Stimulated activated CD4-positive, alpha-beta T cell treated with anti-CD3 and anti-CD28 coated beads, Interleukin-2, amount 100 ng/mL, for 4 hours (primary cell): ENCODE results near the gene ICAM4.

Source experiments
- DNase-seq: peaks from one replicate; pipeline ENCODE4 v3.0.0-alpha.2; 2020; ENCODE audit warnings: low read depth

ICAM4 gene

DNA sequence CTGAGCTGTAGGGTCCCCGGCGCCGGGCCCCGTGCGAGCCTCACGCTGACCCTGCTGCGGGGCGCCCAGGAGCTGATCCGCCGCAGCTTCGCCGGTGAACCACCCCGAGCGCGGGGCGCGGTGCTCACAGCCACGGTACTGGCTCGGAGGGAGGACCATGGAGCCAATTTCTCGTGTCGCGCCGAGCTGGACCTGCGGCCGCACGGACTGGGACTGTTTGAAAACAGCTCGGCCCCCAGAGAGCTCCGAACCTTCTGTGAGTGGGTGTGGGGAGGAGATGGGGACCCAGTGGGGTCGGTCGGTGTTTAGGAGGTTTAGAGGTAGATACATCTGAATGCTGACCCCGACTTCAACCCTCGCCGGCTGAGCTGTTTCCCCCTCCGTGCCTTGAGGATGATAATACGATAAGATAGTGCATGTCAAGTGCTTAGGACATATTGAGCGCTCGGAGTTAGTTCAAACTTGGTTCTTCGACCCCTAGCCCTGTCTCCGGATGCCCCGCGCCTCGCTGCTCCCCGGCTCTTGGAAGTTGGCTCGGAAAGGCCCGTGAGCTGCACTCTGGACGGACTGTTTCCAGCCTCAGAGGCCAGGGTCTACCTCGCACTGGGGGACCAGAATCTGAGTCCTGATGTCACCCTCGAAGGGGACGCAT is 4.9 kb downstream of the ICAM4 start:
- no peak for DNase-seq

DNA sequence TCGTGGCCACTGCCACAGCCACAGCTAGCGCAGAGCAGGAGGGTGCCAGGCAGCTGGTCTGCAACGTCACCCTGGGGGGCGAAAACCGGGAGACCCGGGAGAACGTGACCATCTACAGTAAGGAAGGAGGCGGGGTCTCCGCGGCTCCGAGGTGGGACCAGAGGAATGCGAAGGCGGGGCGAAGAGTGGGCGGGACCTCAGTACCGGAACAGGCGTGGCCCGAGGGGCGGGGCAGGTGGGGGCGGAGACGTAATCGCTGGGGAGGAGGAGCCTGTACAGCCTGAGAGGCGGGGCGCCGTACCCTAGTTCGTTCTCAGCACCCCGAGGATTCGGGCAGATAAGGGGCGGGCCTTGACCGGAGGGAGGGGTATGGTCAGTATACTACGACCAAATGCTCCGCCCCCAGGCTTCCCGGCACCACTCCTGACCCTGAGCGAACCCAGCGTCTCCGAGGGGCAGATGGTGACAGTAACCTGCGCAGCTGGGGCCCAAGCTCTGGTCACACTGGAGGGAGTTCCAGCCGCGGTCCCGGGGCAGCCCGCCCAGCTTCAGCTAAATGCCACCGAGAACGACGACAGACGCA is 5.5 kb downstream of the ICAM4 start:
- DNase-seq = peak; percentile 58

DNA sequence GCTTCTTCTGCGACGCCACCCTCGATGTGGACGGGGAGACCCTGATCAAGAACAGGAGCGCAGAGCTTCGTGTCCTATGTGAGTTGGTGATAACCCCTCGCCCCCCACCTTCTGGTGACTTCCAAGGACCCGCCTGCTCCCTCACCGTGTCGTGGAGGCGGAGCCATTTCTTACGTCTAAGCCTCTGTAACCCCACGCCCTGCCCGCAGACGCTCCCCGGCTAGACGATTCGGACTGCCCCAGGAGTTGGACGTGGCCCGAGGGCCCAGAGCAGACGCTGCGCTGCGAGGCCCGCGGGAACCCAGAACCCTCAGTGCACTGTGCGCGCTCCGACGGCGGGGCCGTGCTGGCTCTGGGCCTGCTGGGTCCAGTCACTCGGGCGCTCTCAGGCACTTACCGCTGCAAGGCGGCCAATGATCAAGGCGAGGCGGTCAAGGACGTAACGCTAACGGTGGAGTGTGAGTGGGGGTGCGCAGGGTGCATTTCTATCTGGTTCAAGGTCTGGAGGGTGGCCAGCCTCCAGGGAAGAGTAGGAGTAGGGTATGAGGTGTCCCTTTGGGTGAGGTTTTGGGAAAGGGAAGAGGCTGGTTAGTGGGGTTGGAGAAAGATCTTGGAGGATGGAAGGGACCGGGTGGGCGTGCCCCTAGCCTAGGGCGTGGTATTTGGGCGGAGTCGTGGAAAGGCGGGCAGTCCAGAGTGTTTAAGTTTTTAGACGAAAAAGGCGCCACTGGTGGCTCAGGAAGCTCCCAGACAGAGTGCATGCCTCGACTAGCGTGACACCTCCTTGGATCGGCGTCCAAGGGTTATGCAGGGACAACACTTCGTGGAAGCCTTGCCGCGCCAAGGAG is 6.3 kb downstream of the ICAM4 start:
- no peak for DNase-seq

DNA sequence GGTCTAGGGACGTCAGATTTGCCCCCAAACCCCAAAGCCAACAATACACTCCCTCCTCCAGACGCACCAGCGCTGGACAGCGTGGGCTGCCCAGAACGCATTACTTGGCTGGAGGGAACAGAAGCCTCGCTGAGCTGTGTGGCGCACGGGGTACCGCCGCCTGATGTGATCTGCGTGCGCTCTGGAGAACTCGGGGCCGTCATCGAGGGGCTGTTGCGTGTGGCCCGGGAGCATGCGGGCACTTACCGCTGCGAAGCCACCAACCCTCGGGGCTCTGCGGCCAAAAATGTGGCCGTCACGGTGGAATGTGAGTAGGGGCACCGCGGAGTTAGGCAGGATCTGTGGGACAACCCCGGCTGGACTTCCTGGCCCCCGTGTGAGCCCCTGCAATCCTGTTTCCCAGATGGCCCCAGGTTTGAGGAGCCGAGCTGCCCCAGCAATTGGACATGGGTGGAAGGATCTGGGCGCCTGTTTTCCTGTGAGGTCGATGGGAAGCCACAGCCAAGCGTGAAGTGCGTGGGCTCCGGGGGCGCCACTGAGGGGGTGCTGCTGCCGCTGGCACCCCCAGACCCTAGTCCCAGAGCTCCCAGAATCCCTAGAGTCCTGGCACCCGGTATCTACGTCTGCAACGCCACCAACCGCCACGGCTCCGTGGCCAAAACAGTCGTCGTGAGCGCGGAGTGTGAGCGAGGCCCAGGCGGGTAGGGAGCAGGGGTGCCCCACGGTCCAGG is 7.0 kb downstream of the ICAM4 start:
- no peak for DNase-seq

DNA sequence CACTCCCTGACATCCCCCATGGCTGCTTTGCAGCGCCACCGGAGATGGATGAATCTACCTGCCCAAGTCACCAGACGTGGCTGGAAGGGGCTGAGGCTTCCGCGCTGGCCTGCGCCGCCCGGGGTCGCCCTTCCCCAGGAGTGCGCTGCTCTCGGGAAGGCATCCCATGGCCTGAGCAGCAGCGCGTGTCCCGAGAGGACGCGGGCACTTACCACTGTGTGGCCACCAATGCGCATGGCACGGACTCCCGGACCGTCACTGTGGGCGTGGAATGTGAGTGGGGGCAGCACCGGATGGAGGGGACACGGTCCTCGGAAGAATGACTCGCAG is 7.6 kb downstream of the ICAM4 start:
- no peak for DNase-seq

DNA sequence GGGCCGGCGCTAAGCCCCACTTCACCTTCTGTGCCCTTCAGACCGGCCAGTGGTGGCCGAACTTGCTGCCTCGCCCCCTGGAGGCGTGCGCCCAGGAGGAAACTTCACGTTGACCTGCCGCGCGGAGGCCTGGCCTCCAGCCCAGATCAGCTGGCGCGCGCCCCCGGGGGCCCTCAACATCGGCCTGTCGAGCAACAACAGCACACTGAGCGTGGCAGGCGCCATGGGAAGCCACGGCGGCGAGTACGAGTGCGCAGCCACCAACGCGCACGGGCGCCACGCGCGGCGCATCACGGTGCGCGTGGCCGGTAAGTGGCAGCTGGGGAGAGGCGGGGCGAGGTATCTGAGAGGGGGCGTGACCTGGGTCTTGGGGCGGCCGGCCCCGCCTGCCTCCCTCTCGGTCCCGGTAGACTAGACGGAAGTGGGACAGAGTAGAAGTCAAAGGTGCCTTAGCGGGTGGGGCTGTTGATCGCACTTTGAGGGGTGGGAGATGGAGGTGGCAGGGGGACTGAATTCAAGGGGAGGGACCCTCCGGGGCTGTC is 8.6 kb downstream of the ICAM4 start:
- DNase-seq = peak; percentile 50

DNA sequence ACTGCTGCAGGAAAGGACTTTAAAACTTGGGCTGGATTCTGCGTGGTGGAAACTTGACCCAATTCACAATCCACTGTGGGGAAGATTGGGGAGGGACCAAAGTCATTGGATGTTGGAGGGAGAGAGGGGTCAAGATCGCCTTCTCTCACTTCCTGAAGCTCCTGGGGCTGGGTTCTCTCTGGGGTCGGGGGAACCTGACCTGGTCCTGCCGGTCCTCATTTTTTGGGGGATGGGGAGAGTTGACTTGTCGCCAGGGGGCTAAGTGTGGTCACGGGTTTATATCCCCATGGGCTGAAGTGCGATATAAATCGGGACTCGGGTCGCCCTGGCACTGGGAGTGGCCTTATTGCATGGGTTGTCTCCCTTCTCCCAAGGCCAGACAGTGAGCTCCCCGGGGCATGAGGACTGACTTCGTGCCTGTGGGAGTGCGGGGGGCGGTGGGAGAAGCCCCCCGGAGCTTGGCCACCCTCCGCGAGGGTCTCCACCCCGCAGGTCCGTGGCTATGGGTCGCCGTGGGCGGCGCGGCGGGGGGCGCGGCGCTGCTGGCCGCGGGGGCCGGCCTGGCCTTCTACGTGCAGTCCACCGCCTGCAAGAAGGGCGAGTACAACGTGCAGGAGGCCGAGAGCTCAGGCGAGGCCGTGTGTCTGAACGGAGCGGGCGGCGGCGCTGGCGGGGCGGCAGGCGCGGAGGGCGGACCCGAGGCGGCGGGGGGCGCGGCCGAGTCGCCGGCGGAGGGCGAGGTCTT is 9.3 kb downstream of the ICAM4 start:
- DNase-seq = no peak

DNA sequence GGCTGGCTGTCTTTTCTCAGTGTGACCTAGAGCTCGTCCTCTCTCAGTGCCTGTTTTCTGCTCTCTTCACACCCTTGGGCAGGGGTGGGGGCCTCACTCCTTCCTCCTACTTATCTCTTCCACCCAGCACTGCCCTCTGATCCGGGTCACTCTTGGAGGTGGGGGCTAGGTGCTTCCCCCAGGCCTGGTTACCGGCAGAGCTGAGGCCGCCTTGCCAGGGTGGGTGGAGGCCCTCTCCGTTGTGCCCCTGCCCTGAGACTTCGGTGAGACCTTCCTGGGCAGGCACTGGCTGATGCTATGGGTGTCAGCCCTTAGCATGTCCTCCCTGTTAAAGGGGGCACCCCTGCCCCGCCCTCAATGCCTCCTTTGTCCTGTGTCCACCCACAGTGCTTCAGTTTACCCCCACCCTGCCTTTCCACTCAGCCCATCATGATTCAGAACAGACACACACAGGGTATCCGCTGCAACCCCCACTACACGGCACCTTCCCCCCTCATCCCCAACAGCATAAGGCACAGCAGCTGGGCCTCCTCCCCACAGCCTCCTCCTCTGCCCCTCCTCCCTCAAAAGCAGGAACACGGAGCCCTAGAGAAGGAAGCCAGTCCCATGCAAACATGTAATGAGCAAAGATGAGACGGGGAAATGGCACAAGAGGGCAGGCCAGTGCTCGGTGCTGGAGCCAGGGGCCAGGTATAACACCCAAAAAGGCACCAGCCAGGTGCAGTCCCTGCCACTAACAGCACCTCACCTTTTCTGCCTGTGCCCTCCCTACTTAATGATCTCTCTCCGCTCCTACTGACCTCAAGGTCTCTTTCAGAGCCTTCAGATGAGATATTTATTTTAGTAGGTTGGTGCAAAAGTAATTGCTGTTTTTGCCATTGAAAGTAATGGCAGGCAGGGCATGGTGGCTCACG is 13.0 kb downstream of the ICAM4 start:
- DNase-seq = no peak

DNA sequence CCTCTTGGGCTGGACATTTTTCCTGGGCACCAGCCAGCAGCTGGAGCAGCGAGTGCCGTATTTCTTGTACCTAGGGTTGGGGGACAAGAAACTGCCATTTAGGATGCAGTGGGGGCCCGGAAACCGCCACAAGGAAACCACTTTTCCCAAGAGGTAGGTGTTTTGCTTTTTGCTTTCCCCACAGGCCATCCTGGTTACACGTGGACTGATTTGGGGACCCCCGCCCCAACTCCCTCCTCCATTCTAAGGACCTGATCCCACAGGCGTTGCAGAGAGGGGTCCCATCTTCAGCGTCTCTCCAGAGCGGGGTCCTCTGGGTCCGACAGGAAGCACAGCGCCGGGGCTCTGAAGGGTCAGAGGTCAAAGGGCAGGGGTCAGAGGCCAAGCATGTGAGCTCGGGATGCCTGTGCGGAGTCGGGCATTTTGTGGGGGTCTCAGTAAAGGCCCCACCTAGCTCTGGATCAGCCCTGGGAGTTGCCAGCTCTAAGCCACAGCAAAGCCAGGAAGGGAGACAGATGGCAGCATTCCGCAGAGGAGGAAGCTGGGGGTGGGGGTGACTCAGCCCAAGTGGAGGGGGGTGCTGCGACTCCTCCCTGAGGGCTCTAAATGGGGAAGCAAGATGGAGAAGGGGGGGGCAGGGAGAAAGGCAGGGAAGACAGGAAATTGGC is 18.5 kb downstream of the ICAM4 start:
- DNase-seq = no peak

DNA sequence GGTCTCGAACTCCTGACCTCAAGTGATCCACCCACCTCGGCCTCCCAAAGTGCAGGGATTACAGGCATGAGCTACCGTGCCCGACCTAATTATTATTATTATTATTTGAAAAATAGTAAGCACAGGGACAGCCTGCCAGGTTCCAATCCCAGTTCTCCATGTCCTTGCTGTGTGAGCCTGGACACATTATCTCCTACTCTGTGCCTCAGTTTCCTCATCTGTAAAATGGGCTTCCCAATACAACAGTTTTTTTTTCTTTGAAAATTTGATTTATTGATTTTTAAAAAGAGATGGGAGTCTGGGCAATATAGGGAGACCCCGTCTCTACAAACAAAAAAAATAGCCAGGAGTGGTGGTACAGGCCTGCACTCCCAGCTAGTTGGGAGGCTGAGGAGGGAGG is 19.6 kb downstream of the ICAM4 start:
- no peak for DNase-seq

DNA sequence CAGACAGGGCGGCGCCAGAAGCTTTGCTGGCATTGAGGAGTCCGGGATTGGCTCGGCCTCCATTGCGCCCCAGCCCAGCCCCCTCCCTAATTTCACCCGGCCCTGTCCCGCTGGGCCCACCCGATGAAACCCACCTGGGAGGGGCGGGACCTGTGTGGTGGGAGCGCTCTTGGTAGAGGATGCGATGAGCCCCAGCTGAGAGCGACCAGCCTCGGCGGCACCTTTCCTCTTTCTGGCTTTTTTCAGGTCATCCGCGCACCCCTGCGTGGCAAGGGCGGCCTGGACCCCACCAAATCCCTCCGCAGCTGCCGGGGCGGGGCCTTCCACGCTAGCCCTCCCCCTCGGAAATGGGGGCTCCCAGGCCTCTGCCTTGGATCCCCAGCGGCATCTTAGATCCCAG is 22.7 kb downstream of the ICAM4 start, which contains the start of gene ZGLP1:
Gene ZGLP1 (minus strand): TSS at position 393 of the 400 bp plus-strand sequence.
- DNase-seq = no peak

DNA sequence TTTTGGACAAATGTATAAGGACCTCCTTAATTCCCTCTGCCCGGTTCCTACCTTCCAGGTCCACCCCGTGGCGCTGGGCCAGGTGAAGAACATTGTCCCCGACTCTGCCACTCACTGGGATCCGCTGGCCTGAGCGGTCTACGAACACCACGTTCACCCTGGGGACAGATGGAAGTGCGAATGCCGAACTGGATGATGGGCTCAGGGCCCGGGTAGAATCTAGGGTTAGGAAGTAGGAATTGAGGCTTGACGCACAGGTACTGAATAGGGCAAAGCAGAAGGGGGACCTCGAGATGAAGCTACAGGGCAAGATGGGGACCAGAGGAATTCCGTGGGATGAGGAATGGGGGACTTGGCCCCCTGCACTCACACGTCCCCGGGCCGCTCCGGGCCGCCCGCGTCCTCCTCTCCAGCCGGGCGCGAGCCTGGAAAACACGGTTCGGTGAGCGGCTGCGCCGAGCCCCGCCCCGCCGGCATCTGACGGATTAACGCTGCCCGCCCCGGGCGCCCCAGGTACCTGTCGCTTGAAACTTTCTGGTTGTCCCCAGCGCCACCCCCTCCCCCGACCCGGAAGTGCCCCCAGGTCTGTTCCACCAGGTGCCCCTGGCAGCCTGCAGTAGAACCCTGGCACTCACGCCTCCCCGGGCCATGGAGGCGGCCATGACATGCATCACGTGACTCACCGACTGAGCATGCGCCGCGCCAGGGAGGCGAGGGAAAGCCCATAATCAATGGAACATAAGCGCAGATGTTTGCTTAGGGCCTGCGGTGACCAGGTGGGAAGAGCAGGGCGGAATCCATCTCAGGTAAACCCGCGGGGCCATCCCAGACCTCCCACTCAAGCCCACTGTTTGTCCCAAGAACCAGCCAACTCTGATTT is 28.8 kb downstream of the ICAM4 start, which contains the start of gene FDX2:
Gene FDX2 (minus strand): TSS at position 681 of the 880 bp plus-strand sequence. CDS start 19 bp downstream, at position 662.
- peak; percentile 88 for DNase-seq

DNA sequence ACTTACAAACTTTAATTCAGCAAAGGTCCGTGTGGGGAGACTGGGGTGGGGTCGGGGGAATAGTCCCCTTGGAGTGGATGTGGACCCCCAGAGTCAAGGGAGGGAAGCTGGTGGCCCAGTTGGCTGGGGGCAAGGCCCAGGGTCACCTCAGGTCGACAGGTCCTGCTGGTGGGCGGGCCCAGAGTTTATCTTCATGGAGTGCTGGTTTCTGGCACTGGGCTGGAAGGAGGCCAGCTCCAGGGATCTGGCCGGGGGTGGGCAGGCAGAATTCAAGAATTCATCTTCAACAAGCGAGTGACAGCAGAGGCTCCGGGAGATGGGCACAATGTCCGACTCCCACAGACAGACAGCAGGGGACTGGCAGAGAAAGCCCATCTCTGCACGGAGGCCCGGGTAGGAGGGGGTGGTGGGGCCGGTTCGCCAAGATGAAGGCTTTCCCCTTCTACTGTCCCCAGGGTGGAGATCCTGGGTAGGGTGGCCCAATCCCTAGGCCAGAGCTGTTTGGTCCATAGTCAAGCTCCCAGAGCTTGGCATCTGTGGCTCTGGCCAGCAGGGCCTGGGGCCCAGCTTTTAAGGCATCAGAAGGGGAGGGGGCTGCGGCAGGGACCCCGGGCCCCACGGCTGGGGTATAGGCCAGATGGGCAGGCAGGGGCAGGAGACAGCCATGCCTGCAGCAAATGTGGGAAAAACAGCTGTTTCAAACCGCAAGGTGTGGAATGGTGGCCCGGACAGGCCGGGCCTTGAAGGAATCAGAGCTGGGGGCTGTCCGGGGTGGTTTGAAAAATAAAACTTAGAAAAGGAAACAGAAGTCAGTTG is 29.7 kb downstream of the ICAM4 start:
- no peak for DNase-seq

DNA sequence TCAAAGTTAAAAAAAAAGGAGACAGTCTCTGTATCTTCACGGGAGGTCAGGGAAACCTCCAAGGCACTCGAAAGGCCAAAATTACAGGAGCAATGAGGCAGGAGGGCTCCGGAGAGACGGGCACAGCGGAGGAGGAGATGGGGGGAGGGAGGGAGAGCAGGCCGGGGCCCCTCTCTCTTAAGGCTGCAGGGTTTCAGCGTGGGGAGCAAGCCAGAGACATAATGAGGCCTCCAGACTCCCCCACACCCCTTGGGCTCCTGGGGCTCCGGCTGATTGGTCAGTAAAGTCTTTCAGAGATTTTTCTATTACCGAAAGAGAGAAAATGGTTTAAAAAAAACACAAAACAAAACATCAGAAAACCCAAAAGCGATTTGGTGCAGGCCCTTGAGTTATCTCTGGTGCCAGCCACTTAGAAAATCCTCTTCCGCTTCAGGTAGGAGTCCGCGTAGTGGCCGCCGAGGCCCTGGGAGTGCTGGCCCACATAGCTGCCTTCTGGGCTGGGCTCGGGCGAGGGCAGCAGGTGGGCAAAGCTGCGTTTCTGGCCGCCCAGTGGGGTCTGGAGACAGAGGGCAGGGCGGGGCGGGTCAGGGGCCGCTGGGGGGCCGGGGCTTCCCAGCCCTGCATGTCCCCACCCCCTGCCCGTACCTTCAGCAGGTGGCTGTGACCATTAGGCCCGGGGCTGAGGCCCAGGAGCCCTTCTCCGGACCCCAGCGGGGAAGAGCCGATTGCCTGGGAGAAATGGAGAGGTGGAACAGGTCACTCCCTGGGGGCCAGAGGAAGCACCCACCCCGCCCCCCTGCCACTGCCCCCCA is 30.5 kb downstream of the ICAM4 start:
- no peak for DNase-seq

DNA sequence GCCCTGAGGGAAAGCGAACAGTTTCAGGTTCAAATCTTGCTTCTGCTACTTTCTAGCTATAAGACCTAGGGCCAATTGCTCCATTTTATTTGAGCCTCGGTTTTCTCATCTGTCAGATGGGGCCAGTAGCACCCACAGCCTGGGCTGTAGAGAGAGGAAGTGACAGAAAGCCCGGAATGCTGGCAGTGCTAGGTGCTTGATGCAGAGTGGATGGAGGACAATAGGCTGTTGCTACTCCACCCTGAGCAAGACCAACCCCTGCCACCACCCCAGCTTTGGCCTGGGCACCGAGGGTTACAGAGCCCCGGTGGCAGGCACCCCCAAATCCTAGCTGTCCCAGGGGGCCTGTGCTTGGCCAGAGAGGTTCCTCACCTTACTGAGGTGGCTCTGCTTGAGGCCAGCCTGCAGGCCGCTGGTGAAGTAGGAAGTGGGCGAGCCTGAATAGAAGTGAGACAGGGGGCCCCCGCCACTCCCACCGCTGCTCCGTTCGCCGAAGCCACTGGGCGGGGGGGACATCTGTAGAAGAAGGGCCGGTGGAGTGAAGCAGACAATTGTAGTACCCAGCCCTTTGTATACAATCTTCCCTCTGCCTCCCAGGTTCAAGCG is 31.2 kb downstream of the ICAM4 start:
- DNase-seq = no peak

DNA sequence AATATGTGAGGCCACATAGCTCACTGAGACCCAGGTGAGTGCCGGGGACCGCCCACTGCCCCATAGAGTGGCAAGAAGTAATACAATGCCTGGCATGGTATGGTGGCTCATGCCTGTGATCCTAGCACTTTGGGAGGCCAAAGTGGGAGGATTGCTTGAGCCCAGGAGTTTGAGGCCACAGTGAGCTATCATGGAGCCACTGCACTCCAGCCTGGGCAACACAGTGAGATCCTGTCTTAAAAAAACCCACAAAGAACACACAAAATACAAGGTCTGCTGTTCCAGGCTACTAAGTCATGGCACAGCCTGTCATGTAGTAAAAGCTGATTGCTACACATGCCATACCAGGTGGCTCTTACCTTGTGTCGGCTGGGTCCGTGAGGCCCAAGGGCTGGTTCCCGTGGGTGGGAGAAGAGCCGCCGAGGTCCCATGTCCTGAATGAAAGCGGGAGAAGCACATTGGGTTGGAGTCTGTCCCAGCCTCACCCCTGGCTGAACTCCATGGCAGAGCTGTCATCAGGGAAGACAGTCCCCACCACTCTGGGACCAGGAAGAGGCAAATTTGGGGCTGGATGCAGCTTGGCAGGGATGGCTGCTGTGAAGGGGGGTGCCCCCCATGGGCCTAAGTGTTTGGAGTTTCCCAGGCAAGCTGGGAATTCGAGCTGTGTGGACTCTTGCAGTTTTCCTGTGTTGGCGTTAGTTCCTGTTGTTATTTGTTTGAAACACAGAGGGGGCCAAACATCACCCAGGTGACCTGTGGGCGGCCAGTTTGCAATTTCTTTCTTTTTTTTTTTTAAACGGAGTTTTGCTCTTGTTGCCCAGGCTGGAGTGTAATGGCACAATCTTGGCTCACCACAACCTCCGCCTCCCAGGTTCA is 32.3 kb downstream of the ICAM4 start:
- no peak for DNase-seq
